Prostate gland (tissue), 2 donors: ENCODE results near the gene MED9. TPM values are rescaled to one million over a fixed set of nuclear protein-coding genes. Genes with fewer than 3 reads are reported as not detected.

Experiments
- DNase-seq: peaks from one replicate; pipeline ENCODE4 v3.0.0-alpha.2; 2019; ENCODE audit warnings: low spot score
- H3K27ac ChIP-seq, 2 donors: fragments of 200-600 bp; sonication (generic); 2 replicates each; pipeline ENCODE4 v1.5.1; 2017 to 2019
- H3K27me3 ChIP-seq: fragments of 200-600 bp; sonication (generic); replicated peaks from 2 replicates; pipeline ENCODE4 v1.5.1; 2019; ENCODE audit not compliant: insufficient read depth
- H3K36me3 ChIP-seq, 2 donors: fragments of 200-600 bp; sonication (generic); 1 replicate in 1 of 2; 2 replicates in 1 of 2; pipeline versions ENCODE4 v1.5.1 to v1.8.1; 2017 to 2019
- H3K4me1 ChIP-seq: fragments of 200-600 bp; sonication (generic); replicated peaks from 2 replicates; pipeline ENCODE4 v1.5.1; 2019
- H3K4me3 ChIP-seq, 2 donors: fragments of 200-600 bp; sonication (generic); 2 replicates each; pipeline ENCODE4 v1.5.1; 2017 to 2019
- H3K9me3 ChIP-seq: fragments of 200-600 bp; sonication (generic); 2 replicates; pipeline ENCODE4 v1.5.1; 2017
- POLR2A ChIP-seq: fragments of 450-650 bp; IDR thresholded peaks from one replicate; pipeline ENCODE4 v1.6.1; 2016; ENCODE audit warnings: antibody characterized with exemption, mild to moderate bottlenecking
- POLR2AphosphoS5 ChIP-seq: sonication (generic); formaldehyde crosslinking; IDR thresholded peaks from one replicate; pipeline ENCODE4 v1.6.1; 2017; ENCODE audit warnings: antibody characterized with exemption
- WGBS: methylation state at CpG from one replicate; pipeline ENCODE4 v1.1.5; 2018; 5-methylcytosine and 5-hydroxymethylcytosine counted together
- intact Hi-C: fragments of 100-400 bp; cut with DNase I; formaldehyde crosslinking; loops from one replicate; pipeline ENCODE4 v1.14.2; 2022
- total RNA-seq, 2 donors: library from RNA; depleted of rRNA; stranded (reverse); fragments of >200 nt; gene quantifications; one replicate each; pipeline ENCODE4 v1.1.0, GENCODE V29; 2016
- TF ChIP-seq, protein P1 (sequence below), 4 experiments: fragments of 200-600 bp in 2 of 4; fragments of 450-650 bp in 2 of 4; sonication (generic) in 2 of 4; IDR thresholded peaks; 1 replicate in 3 of 4; 2 replicates in 1 of 4; pipeline ENCODE4 v1.5.1; 2016 to 2019; ENCODE audit warnings: antibody characterized with exemption in 4 of 4, mild to moderate bottlenecking in 2 of 4, moderate library complexity in 2 of 4

Gene MED9
- total RNA-seq, 2 donors from 2014 or later, result 27.8 to 31.7 TPM

DNA sequence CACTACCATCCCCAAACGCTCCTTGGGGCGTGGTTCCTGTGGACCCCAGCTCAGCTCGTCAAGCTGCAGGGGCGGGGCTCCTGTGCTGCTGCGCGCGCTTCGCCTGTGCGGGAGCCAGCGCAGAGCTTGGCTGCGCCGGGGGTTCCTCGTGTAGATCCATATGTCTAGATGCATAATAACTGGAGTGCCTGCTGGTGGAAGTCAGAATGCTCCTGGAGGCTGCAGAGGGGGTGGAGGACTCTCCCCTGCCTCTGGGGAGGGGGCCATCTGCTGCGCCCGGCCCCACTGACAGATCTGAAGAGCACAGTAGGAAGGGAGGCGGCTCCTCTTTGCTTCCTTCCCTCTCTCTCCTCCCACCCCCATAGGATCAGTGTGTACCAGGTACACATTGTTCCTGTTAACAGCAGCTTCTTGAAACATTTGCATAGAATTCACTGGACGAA is 14.8 kb downstream of the MED9 start:
- no peak overlapping the region for H3K4me3 ChIP-seq
- no peaks in the 10 kb centered on the region for H3K27me3 ChIP-seq
- peak overlapping the region; percentile 92 to 95 for H3K27ac ChIP-seq
- H3K36me3 ChIP-seq, result no peaks in the 10 kb centered on the region
- H3K9me3 ChIP-seq, result no peaks in the 10 kb centered on the region
- TF ChIP-seq, protein P1, sequence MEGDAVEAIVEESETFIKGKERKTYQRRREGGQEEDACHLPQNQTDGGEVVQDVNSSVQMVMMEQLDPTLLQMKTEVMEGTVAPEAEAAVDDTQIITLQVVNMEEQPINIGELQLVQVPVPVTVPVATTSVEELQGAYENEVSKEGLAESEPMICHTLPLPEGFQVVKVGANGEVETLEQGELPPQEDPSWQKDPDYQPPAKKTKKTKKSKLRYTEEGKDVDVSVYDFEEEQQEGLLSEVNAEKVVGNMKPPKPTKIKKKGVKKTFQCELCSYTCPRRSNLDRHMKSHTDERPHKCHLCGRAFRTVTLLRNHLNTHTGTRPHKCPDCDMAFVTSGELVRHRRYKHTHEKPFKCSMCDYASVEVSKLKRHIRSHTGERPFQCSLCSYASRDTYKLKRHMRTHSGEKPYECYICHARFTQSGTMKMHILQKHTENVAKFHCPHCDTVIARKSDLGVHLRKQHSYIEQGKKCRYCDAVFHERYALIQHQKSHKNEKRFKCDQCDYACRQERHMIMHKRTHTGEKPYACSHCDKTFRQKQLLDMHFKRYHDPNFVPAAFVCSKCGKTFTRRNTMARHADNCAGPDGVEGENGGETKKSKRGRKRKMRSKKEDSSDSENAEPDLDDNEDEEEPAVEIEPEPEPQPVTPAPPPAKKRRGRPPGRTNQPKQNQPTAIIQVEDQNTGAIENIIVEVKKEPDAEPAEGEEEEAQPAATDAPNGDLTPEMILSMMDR (IDR thresholded peaks at IDR 0.05), result no peak
- TF ChIP-seq POLR2AphosphoS5, result peak; percentile 88
- peak; percentile 58 for DNase-seq
- H3K4me1 ChIP-seq, result peaks cover 22% of the 10 kb centered on the region
- intact Hi-C loops, result no loop called here
- WGBS, result 81% methylated on average over 17 of the region's 17 CpGs

DNA sequence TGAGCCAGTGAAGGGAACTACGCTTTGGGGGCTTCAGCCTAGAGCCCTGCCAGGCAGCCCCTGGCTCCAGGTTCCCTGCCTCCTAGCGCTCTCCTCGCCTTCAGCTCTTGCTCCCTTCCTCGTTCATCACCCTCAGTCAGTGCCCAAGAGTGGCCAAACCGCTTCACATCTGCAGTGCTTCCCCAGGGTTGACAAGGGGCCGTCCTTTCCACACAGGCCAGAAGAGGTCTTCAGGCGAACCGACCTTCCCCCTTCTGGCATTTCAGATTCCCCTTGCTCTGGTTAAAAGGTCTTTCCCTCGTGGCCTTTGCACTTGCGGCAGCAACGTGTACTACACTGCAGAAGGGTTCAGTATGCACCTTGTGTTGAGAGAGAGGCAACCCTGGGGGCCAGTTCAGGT is 15.3 kb downstream of the MED9 start:
- intact Hi-C loops, result no loop called here

DNA sequence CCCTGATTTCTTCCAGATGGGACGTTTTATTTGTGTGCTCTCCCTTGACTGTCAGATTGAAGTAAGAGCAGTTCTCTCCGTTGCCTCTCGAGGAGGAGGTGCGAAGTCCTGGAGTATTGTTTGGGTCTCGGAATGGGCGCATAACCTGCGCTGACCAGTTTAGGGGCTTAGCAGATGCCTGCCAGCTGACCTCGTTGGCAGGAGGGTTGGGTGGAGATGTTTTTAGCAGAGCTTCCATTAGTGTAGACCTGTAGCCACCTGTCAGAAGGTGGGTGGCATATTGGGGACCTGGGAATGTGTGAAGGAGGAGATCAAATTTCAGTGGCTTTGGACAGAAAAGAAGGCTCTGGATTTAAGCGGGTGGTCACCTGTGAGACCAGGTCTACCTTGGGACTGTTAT is 15.8 kb downstream of the MED9 start:
- Histone ChIP-seq H3K9me3 (no peaks in the 10 kb centered on the region), H3K27me3 (no peaks in the 10 kb centered on the region), H3K27ac (peak overlapping the region; percentile 92 to 95), H3K4me1 (peaks cover 22% of the 10 kb centered on the region), H3K36me3 (no peaks in the 10 kb centered on the region), H3K4me3 (no peak overlapping the region)
- intact Hi-C loops, result no loop called here
- DNase-seq, result no peak
- TF ChIP-seq, protein P1 (IDR thresholded peaks at IDR 0.05), result no peak
- TF ChIP-seq POLR2A, result no peak
- no peak for TF ChIP-seq POLR2AphosphoS5
- 78% methylated on average over 9 of the region's 9 CpGs for WGBS

More for the DNA sequence above, 15.3 kb downstream of the MED9 start:
- Histone ChIP-seq H3K27ac (peak overlapping the region; percentile 92 to 95), H3K4me3 (no peak overlapping the region), H3K9me3 (no peaks in the 10 kb centered on the region), H3K4me1 (peaks cover 22% of the 10 kb centered on the region), H3K27me3 (no peaks in the 10 kb centered on the region), H3K36me3 (no peaks in the 10 kb centered on the region)
- 81% methylated on average over 11 of the region's 11 CpGs for WGBS
- TF ChIP-seq, protein P1 (IDR thresholded peaks at IDR 0.05), result no peak
- TF ChIP-seq POLR2AphosphoS5 (no peak), POLR2A (no peak)
- DNase-seq, result no peak

DNA sequence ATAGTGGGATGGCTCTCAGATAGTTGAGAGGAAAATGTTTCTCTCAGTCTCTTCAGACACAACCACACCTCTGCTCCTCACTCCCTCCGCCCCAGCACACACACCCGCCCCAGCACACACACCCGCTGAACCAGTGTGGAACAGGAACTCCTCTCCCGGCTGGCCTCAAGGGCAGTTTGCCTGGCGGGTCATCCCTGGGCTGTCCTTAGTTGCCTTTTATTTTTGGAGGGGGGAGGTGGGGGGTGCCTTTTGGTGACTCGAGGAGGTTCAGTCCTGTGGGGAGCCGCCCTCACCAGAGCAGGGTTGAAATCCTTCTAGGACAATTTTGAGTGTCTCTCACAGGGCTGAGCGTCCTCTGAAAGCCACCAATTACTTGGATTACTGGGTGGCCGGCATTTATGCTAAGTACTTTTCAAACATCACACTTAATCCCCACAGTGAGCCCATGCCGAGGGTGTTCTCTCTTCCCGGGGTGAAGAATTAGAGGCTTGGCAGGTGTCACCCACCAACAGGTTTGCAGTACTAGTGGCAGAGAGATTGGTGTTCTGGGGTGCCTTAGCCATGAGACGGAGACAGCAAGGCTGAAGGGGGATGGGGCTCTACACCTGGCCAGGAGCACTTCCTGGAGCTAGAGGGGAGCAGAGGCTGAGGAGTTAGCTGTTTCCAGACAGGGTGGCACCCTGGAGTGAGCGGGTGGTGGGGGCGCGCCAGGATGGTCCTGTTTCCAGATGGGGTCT is 16.6 kb downstream of the MED9 start:
- intact Hi-C loops, result no loop called here
- peak overlapping the region; percentile 92 to 95 for H3K27ac ChIP-seq

More for the DNA sequence above, 16.6 kb downstream of the MED9 start:
- WGBS, result 67% methylated on average over 15 of the region's 15 CpGs
- TF ChIP-seq POLR2AphosphoS5 (no peak), POLR2A (no peak)
- TF ChIP-seq, protein P1 (IDR thresholded peaks at IDR 0.05), result no peak
- DNase-seq, result peak; percentile 60
- Histone ChIP-seq H3K4me3 (no peak overlapping the region), H3K4me1 (peaks cover 22% of the 10 kb centered on the region), H3K36me3 (no peaks in the 10 kb centered on the region), H3K9me3 (no peaks in the 10 kb centered on the region), H3K27me3 (no peaks in the 10 kb centered on the region)
